PC-3 (cell line): ENCODE measurements around the gene ETV6. TPM values are rescaled to one million over a fixed set of nuclear protein-coding genes. Genes with fewer than 3 reads are reported as not detected.
"Not testable (repeated sequence)": the region's sequence is repeated elsewhere in the genome, so short reads cannot be mapped to it uniquely, and the experiment has no call there.

Experiments used
- ATAC-seq: fragments of 200-7000 bp; cut with Tn5 transposase; 2 replicates; pipeline ENCODE4 v1.9.1; 2020; ENCODE audit warnings: mild to moderate bottlenecking, moderate library complexity
- BruUV-seq: library from RNA; stranded (reverse); fragments of 400-500 nt; replicated peaks from 2 replicates; lab custom pipeline; 2021; lab: Mats Ljungman, UMichigan
- CTCF ChIA-PET: fragments of 300-600 bp; sonication (Branson Sonifier 250); formaldehyde crosslinking; loops from one replicate; lab custom pipeline; 2022; ENCODE audit warnings: antibody characterized with exemption; lab: Charles Lee
- POLR2A ChIA-PET: fragments of 300-600 bp; sonication (Branson Sonifier 250); formaldehyde crosslinking; loops from one replicate; lab custom pipeline; 2022; ENCODE audit warnings: antibody characterized with exemption; ENCODE audit not compliant: unreplicated experiment; lab: Charles Lee
- DNase-seq: peaks from one replicate; pipeline ENCODE4 v3.0.0-alpha.2; 2015
- H2AFZ ChIP-seq: fragments of 300-600 bp; sonication (generic); 2 replicates; pipeline ENCODE4 v1.6.0; 2016; ENCODE audit warnings: antibody characterized with exemption, low read length
- H3F3A ChIP-seq: fragments of 300-600 bp; sonication (generic); one replicate; pipeline ENCODE4 v1.6.0; 2017; ENCODE audit warnings: antibody characterized with exemption, low read length, control low read depth, mild to moderate bottlenecking; ENCODE audit not compliant: unreplicated experiment
- H3K27ac ChIP-seq: fragments of 300-600 bp; sonication (generic); 2 replicates; pipeline ENCODE4 v1.5.1; 2016; ENCODE audit warnings: mild to moderate bottlenecking, low read length
- H3K27me3 ChIP-seq: fragments of 300-600 bp; sonication (generic); 2 replicates; pipeline ENCODE4 v1.6.1; 2016; ENCODE audit warnings: low read length, mixed read lengths
- H3K36me3 ChIP-seq: fragments of 300-600 bp; sonication (generic); 2 replicates; pipeline ENCODE4 v1.6.1; 2016; ENCODE audit warnings: low read depth, mixed run types, low read length, mixed read lengths
- H3K4me1 ChIP-seq: fragments of 300-600 bp; sonication (generic); 2 replicates; pipeline ENCODE4 v1.5.1; 2016; ENCODE audit warnings: low read length; ENCODE audit not compliant: insufficient read depth
- H3K4me2 ChIP-seq: fragments of 300-600 bp; sonication (generic); 2 replicates; pipeline ENCODE4 v1.6.0; 2016; ENCODE audit warnings: low read length
- H3K4me3 ChIP-seq: fragments of 300-600 bp; sonication (generic); 2 replicates; pipeline ENCODE4 v1.5.1; 2016; ENCODE audit warnings: mild to moderate bottlenecking, low read length, mixed read lengths
- H3K79me2 ChIP-seq: fragments of 300-600 bp; sonication (generic); 2 replicates; pipeline ENCODE4 v1.6.1; 2017; ENCODE audit warnings: low read length, mixed read lengths
- H3K9ac ChIP-seq: fragments of 300-600 bp; sonication (generic); 2 replicates; pipeline ENCODE4 v1.6.0; 2016; ENCODE audit warnings: mild to moderate bottlenecking, low read length
- H3K9me2 ChIP-seq: fragments of 300-600 bp; sonication (generic); replicated peaks from 2 replicates; pipeline ENCODE4 v1.6.1; 2016; ENCODE audit warnings: mixed run types, low read length, mixed read lengths
- H3K9me3 ChIP-seq: fragments of 300-600 bp; sonication (generic); 2 replicates; pipeline ENCODE4 v1.6.1; 2016; ENCODE audit warnings: low read length, mixed read lengths
- H4K20me1 ChIP-seq: fragments of 300-600 bp; sonication (generic); 2 replicates; pipeline ENCODE4 v1.6.1; 2016; ENCODE audit warnings: low read length, mixed read lengths
- CTCF ChIP-seq: fragments of 300-600 bp; sonication (generic); conservative IDR thresholded peaks from 2 replicates; pipeline ENCODE4 v1.5.1; 2017; ENCODE audit warnings: antibody characterized with exemption, low read depth, mild to moderate bottlenecking, low read length
- EZH2 ChIP-seq: fragments of 300-600 bp; sonication (generic); IDR thresholded peaks from one replicate; pipeline ENCODE4 v1.6.1; 2017; ENCODE audit warnings: antibody characterized with exemption, mild to moderate bottlenecking, low read length; ENCODE audit not compliant: unreplicated experiment
- EZH2phosphoT487 ChIP-seq: fragments of 300-600 bp; sonication (generic); IDR thresholded peaks from 2 replicates; pipeline ENCODE4 v1.6.1; 2018; ENCODE audit warnings: mild to moderate bottlenecking, antibody characterized with exemption, low read length, borderline replicate concordance
- intact Hi-C: fragments of 100-400 bp; cut with micrococcal nuclease; formaldehyde crosslinking; loops from 2 replicates; pipeline ENCODE4 v1.9.0; 2023
- total RNA-seq: library from RNA; depleted of rRNA; stranded (reverse); fragments of >200 nt; gene quantifications from 2 replicates; pipeline ENCODE4 v1.2.3, GENCODE V29; 2014

The ETV6 gene
- total RNA-seq, 1 experiment from 2014 or later = 5.0 TPM

GRCh38 chr12:11622876-11623281, 26.6 kb upstream of the ETV6 start:
- DNase-seq = peak; percentile 6
- Histone ChIP-seq H3K27me3 (no peaks in the 10 kb centered on the region), H3K4me2 (no peak overlapping the region), H3K9me3 (no peaks in the 10 kb centered on the region), H3F3A (no peaks in the 10 kb centered on the region), H3K79me2 (no peaks in the 10 kb centered on the region), H3K9me2 (no peaks in the 10 kb centered on the region), H3K4me3 (no peak overlapping the region), H3K36me3 (no peaks in the 10 kb centered on the region), H3K27ac (no peak overlapping the region), H4K20me1 (no peaks in the 10 kb centered on the region), H3K9ac (no peak overlapping the region), H3K4me1 (no peaks in the 10 kb centered on the region), H2AFZ (no peak overlapping the region)
- POLR2A ChIA-PET = no interaction called here
- intact Hi-C loops = loop anchor here (5.0 kb wide), 1 partner anchor 41 kb away; no protein-coding TSS in a partner anchor
- ATAC-seq = peak; percentile 53; the same call in 1 of the 2 replicates
- no peak for TF ChIP-seq EZH2phosphoT487
- TF ChIP-seq CTCF = peak; percentile 50
- CTCF ChIA-PET = interaction anchor here (1.0 kb wide), 1 partner anchor 410 kb away, joined by 3 read pairs; no protein-coding TSS in a partner anchor
- BruUV-seq = no TSS peak

DNA sequence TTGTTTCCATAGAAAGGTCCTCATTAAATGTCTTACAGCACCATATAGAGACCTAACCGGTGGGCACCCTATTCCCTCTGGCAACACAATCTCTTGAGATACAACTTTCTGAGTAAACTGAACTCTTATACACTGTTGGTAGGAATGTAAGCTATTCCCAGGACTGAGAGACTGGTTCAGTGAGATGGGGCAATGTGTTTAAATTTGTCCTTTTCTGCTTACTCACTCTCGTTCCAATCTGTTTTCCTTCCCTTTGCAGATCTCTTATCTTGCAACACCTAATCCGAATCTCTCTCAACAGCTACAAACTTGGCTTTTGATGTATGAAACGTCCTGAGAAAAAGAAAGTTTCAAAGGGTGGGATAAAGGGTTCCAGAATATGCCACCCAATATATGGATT, 26.1 kb upstream of the ETV6 start:
- H3K27me3 ChIP-seq = no peaks in the 10 kb centered on the region
- no peaks in the 10 kb centered on the region for H3K79me2 ChIP-seq
- ATAC-seq = no peak
- H3K4me1 ChIP-seq = peaks cover 2% of the 10 kb centered on the region; the same call in 1 of the 2 replicates
- H3F3A ChIP-seq = no peaks in the 10 kb centered on the region
- H2AFZ ChIP-seq = no peak overlapping the region
- no peak for DNase-seq
- no peak overlapping the region for H3K27ac ChIP-seq
- POLR2A ChIA-PET = no interaction called here
- H3K36me3 ChIP-seq = no peaks in the 10 kb centered on the region
- H3K9me2 ChIP-seq = no peaks in the 10 kb centered on the region
- CTCF ChIA-PET = interaction anchor here (1.0 kb wide), 1 partner anchor 409 kb away, joined by 3 read pairs; no protein-coding TSS in a partner anchor
- no peak overlapping the region for H3K4me3 ChIP-seq
- intact Hi-C loops = loop anchor here (5.0 kb wide), 1 partner anchor 41 kb away; no protein-coding TSS in a partner anchor
- no TSS peak for BruUV-seq
- no peaks in the 10 kb centered on the region for H3K9me3 ChIP-seq
- H3K9ac ChIP-seq = no peak overlapping the region
- TF ChIP-seq CTCF (no peak), EZH2phosphoT487 (no peak), EZH2 (no peak)
- H3K4me2 ChIP-seq = no peak overlapping the region
- H4K20me1 ChIP-seq = no peaks in the 10 kb centered on the region

DNA sequence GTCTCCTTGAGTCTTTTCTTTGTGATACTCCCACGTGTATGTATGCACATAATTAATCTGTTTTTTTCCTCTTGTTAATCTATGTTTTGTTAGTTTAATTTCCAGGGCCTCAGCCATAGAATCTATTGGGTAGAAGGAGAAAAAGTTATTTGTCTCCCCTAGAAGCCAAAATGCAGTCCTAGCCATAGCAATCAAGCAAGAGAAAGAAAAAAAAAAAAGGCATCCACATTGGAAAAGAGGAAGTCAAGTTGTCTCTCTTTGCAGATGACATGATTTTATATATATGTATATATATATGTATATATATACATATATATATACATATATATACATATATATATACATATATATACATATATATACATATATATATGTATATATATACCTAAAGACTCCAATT, 25.4 kb upstream of the ETV6 start:
- POLR2A ChIA-PET = no interaction called here
- H3K4me1 ChIP-seq = peaks cover 4% of the 10 kb centered on the region; the same call in 1 of the 2 replicates
- TF ChIP-seq EZH2phosphoT487 (no peak), CTCF (no peak), EZH2 (no peak)
- H3K27me3 ChIP-seq = no peaks in the 10 kb centered on the region
- no peaks in the 10 kb centered on the region for H3K79me2 ChIP-seq
- no peaks in the 10 kb centered on the region for H3K36me3 ChIP-seq
- H3K9ac ChIP-seq = no peak overlapping the region
- H3F3A ChIP-seq = no peaks in the 10 kb centered on the region
- H2AFZ ChIP-seq = no peak overlapping the region
- H3K27ac ChIP-seq = no peak overlapping the region
- intact Hi-C loops = loop anchor here (5.0 kb wide), 1 partner anchor 42 kb away; no protein-coding TSS in a partner anchor
- H3K4me2 ChIP-seq = no peak overlapping the region
- ATAC-seq (no peak), DNase-seq (no peak)
- no peaks in the 10 kb centered on the region for H3K9me3 ChIP-seq
- no TSS peak for BruUV-seq
- no peaks in the 10 kb centered on the region for H4K20me1 ChIP-seq
- CTCF ChIA-PET = interaction anchor here (0.7 kb wide), 1 partner anchor 32 kb away, joined by 4 read pairs; no protein-coding TSS in a partner anchor
- H3K9me2 ChIP-seq = no peaks in the 10 kb centered on the region
- H3K4me3 ChIP-seq = no peak overlapping the region

- H4K20me1 ChIP-seq, intact Hi-C loops, H3K79me2 ChIP-seq, H3K4me2 ChIP-seq, H3F3A ChIP-seq, DNase-seq, BruUV-seq, H2AFZ ChIP-seq, CTCF ChIA-PET, H3K4me1 ChIP-seq, H3K27ac ChIP-seq, POLR2A ChIA-PET, H3K9me2 ChIP-seq, H3K27me3 ChIP-seq, H3K36me3 ChIP-seq, H3K9ac ChIP-seq, H3K9me3 ChIP-seq, H3K4me3 ChIP-seq: not testable (repeated sequence)
- peak; percentile 42 for ATAC-seq
These were observed 21.8 kb upstream of the ETV6 start for GRCh38 chr12:11627709-11628108.
